Prostate gland (tissue), 2 donors: Measurements from ENCODE around the gene NUMBL. TPM values are rescaled to one million over a fixed set of nuclear protein-coding genes. Genes with fewer than 3 reads are reported as not detected.

Experiments used
- DNase-seq: peaks from one replicate; pipeline ENCODE4 v3.0.0-alpha.2; 2019; ENCODE audit warnings: low spot score
- H3K27ac ChIP-seq, 2 donors: fragments of 200-600 bp; sonication (generic); 2 replicates each; pipeline ENCODE4 v1.5.1; 2017 to 2019
- H3K27me3 ChIP-seq: fragments of 200-600 bp; sonication (generic); replicated peaks from 2 replicates; pipeline ENCODE4 v1.5.1; 2019; ENCODE audit not compliant: insufficient read depth
- H3K36me3 ChIP-seq, 2 donors: fragments of 200-600 bp; sonication (generic); 1 replicate in 1 of 2; 2 replicates in 1 of 2; pipeline versions ENCODE4 v1.5.1 to v1.8.1; 2017 to 2019
- H3K4me1 ChIP-seq: fragments of 200-600 bp; sonication (generic); replicated peaks from 2 replicates; pipeline ENCODE4 v1.5.1; 2019
- H3K4me3 ChIP-seq, 2 donors: fragments of 200-600 bp; sonication (generic); 2 replicates each; pipeline ENCODE4 v1.5.1; 2017 to 2019
- H3K9me3 ChIP-seq: fragments of 200-600 bp; sonication (generic); 2 replicates; pipeline ENCODE4 v1.5.1; 2017
- CTCF ChIP-seq, 4 experiments: fragments of 200-600 bp in 2 of 4; fragments of 450-650 bp in 2 of 4; sonication (generic) in 2 of 4; IDR thresholded peaks; 1 replicate in 3 of 4; 2 replicates in 1 of 4; pipeline ENCODE4 v1.5.1; 2016 to 2019; ENCODE audit warnings: antibody characterized with exemption in 4 of 4, mild to moderate bottlenecking in 2 of 4, moderate library complexity in 2 of 4
- POLR2A ChIP-seq: fragments of 450-650 bp; IDR thresholded peaks from one replicate; pipeline ENCODE4 v1.6.1; 2016; ENCODE audit warnings: antibody characterized with exemption, mild to moderate bottlenecking
- POLR2AphosphoS5 ChIP-seq: sonication (generic); formaldehyde crosslinking; IDR thresholded peaks from one replicate; pipeline ENCODE4 v1.6.1; 2017; ENCODE audit warnings: antibody characterized with exemption
- WGBS: methylation state at CpG from one replicate; pipeline ENCODE4 v1.1.5; 2018; 5-methylcytosine and 5-hydroxymethylcytosine counted together
- intact Hi-C: fragments of 100-400 bp; cut with DNase I; formaldehyde crosslinking; loops from one replicate; pipeline ENCODE4 v1.14.2; 2022
- total RNA-seq, 2 donors: library from RNA; depleted of rRNA; stranded (reverse); fragments of >200 nt; gene quantifications; one replicate each; pipeline ENCODE4 v1.1.0, GENCODE V29; 2016

NUMBL gene
- total RNA-seq, 2 donors from 2014 or later: 24.3 to 102 TPM

DNA sequence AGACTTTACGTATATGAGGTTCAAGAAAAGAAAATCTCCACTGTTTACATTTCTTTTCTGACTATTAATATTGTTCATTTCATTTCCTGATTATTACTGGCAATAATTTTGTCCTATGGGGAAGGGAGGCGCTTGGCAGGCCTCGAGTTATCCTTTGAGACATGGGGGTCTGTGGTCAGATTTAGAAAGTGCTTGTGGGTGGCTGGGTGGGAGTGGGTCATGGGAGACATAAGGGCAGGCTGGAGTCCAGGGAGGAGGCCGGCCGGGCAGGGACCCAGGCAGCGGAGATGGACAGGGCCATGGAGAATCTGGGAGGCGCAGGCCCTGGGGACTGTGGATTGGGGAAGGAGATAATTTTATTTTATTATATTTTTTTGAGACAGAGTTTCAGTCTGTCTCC lies 49.2 kb downstream of the NUMBL start:
- WGBS: 55% methylated on average over 7 of the region's 7 CpGs
- H3K36me3 ChIP-seq: no peaks in the 10 kb centered on the region
- no peak for DNase-seq
- peak overlapping the region in 1 of 2 donors; percentile 19 for H3K27ac ChIP-seq
- H3K9me3 ChIP-seq: no peaks in the 10 kb centered on the region
- intact Hi-C loops: no loop called here
- no peaks in the 10 kb centered on the region for H3K27me3 ChIP-seq
- no peaks in the 10 kb centered on the region for H3K4me1 ChIP-seq
- no peak overlapping the region for H3K4me3 ChIP-seq
- no peak for TF ChIP-seq POLR2A
- TF ChIP-seq CTCF (IDR thresholded peaks at IDR 0.05): no peak
- no peak for TF ChIP-seq POLR2AphosphoS5

DNA sequence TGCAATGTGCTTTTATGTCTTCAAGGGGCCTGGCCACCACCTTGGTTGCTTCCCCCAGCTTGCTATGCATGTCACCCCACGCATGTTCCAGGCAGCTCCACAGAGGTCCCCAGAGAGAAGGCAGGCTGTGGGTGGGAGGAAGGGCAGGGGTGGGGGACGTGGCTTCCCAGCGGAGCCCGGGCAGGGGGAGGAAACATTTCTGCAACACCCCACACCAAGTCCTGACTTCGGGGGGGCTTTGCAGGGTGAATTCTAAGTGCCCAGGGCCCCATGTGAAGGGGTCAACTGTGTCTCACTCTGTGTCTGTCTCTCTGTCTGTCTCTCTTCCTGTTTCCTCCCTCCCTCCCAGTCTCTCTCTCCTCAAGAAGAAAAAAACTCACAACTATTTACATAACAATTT lies 49.7 kb downstream of the NUMBL start:
- H3K36me3 ChIP-seq: no peaks in the 10 kb centered on the region
- WGBS: 26% methylated on average over 5 of the region's 5 CpGs
- no peaks in the 10 kb centered on the region for H3K27me3 ChIP-seq
- DNase-seq: no peak
- H3K4me1 ChIP-seq: no peaks in the 10 kb centered on the region
- intact Hi-C loops: no loop called here
- H3K9me3 ChIP-seq: no peaks in the 10 kb centered on the region
- no peak overlapping the region for H3K27ac ChIP-seq
- no peak overlapping the region for H3K4me3 ChIP-seq
- TF ChIP-seq POLR2AphosphoS5 (no peak), POLR2A (no peak), CTCF (IDR thresholded peaks at IDR 0.05) (no peak)

GRCh38 chr19:40639638-40639982 lies 50.8 kb downstream of the NUMBL start:
- DNase-seq: no peak
- H3K36me3 ChIP-seq: no peaks in the 10 kb centered on the region
- intact Hi-C loops: loop anchor here (10.0 kb wide), 1 partner anchor 175 kb away; the partner anchor contains the start of genes BLVRB and SPTBN4
- 58% methylated on average over 6 of the region's 6 CpGs for WGBS
- no peak overlapping the region for H3K4me3 ChIP-seq
- no peaks in the 10 kb centered on the region for H3K9me3 ChIP-seq
- TF ChIP-seq POLR2AphosphoS5 (no peak), POLR2A (no peak), CTCF (IDR thresholded peaks at IDR 0.05) (no peak)
- no peaks in the 10 kb centered on the region for H3K27me3 ChIP-seq
- H3K4me1 ChIP-seq: no peaks in the 10 kb centered on the region
- H3K27ac ChIP-seq: no peak overlapping the region

GRCh38 chr19:40638327-40638726 lies 52.1 kb downstream of the NUMBL start:
- no peak overlapping the region for H3K27ac ChIP-seq
- no peak overlapping the region for H3K4me3 ChIP-seq
- no peaks in the 10 kb centered on the region for H3K36me3 ChIP-seq
- intact Hi-C loops: loop anchor here (10.0 kb wide), 1 partner anchor 174 kb away; the partner anchor contains the start of genes BLVRB and SPTBN4
- 76% methylated on average over 1 of the region's 1 CpG for WGBS
- H3K4me1 ChIP-seq: peaks cover 3% of the 10 kb centered on the region
- no peaks in the 10 kb centered on the region for H3K27me3 ChIP-seq
- H3K9me3 ChIP-seq: no peaks in the 10 kb centered on the region
- TF ChIP-seq POLR2AphosphoS5: no peak
- no peak for TF ChIP-seq CTCF (IDR thresholded peaks at IDR 0.05)
- TF ChIP-seq POLR2A: no peak
- no peak for DNase-seq

GRCh38 chr19:40633207-40633606 lies 57.2 kb downstream of the NUMBL start:
- intact Hi-C loops: loop anchor here (5.0 to 10.0 kb wide), 3 partner anchors 86 to 168 kb away; partner anchors contain the start of genes BLVRB and SPTBN4
- H3K4me1 ChIP-seq: peaks cover 3% of the 10 kb centered on the region
- no peaks in the 10 kb centered on the region for H3K27me3 ChIP-seq
- TF ChIP-seq POLR2A (no peak), POLR2AphosphoS5 (no peak), CTCF (IDR thresholded peaks at IDR 0.05) (no peak)
- no peaks in the 10 kb centered on the region for H3K9me3 ChIP-seq
- H3K36me3 ChIP-seq: no peaks in the 10 kb centered on the region
- no peak for DNase-seq
- no peak overlapping the region for H3K27ac ChIP-seq
- 57% methylated on average over 5 of the region's 5 CpGs for WGBS
- H3K4me3 ChIP-seq: no peak overlapping the region
